ENCODE results near the gene FBXO40. TPM values are rescaled to one million over a fixed set of nuclear protein-coding genes. Genes with fewer than 3 reads are reported as not detected.

The FBXO40 gene
- total RNA-seq, 4 donors from 2014 or later = not detected

- no peaks in the 10 kb centered on the region for H3K4me1 ChIP-seq
- WGBS = 77% methylated on average over 4 of the region's 4 CpGs
- no peak overlapping the region for H3K4me3 ChIP-seq
- DNase-seq (ENCODE audit: extremely low spot score) = no peak
- intact Hi-C loops (cut with DNase I) = no loop called here
- no peak for TF ChIP-seq CTCF (IDR thresholded peaks at IDR 0.05)
- TF ChIP-seq EP300 (IDR thresholded peaks at IDR 0.05) = no peak
- TF ChIP-seq POLR2A (IDR thresholded peaks at IDR 0.05; ENCODE audit: low read depth) = no peak
- TF ChIP-seq POLR2AphosphoS5 (IDR thresholded peaks at IDR 0.05) = no peak
- peak overlapping the region in 1 of 4 donors; percentile 9 for H3K27ac ChIP-seq (replicated peaks in 1 of 4)
- H3K27me3 ChIP-seq = no peaks in the 10 kb centered on the region
- H3K36me3 ChIP-seq = peaks cover 56 to 100% (median 71%) of the 10 kb centered on the region in 4 donors
- no peaks in the 10 kb centered on the region for H3K9me3 ChIP-seq
Measured at GRCh38 chr3:121667333-121667732, 74.2 kb downstream of the FBXO40 start.

- no peak for DNase-seq (ENCODE audit: extremely low spot score)
- no peaks in the 10 kb centered on the region for H3K9me3 ChIP-seq
- intact Hi-C loops (cut with DNase I) = no loop called here
- no peaks in the 10 kb centered on the region for H3K4me1 ChIP-seq
- peaks cover 48 to 100% (median 74%) of the 10 kb centered on the region in 4 donors for H3K36me3 ChIP-seq
- no peak overlapping the region for H3K27ac ChIP-seq (replicated peaks in 1 of 4)
- no peak for TF ChIP-seq EP300 (IDR thresholded peaks at IDR 0.05)
- no peaks in the 10 kb centered on the region for H3K27me3 ChIP-seq
- H3K4me3 ChIP-seq = no peak overlapping the region
Measured at GRCh38 chr3:121670676-121671075, 77.5 kb downstream of the FBXO40 start.

GRCh38 chr3:121677141-121677540 lies 84.0 kb downstream of the FBXO40 start:
- Histone ChIP-seq H3K27me3 (no peaks in the 10 kb centered on the region), H3K4me1 (peaks cover 0 to 13% (median 9%) of the 10 kb centered on the region in 4 donors), H3K4me3 (no peak overlapping the region), H3K9me3 (no peaks in the 10 kb centered on the region), H3K36me3 (peaks cover 47 to 93% (median 74%) of the 10 kb centered on the region in 4 donors), H3K27ac (replicated peaks in 1 of 4) (no peak overlapping the region)
- DNase-seq (ENCODE audit: extremely low spot score) = no peak
- 94% methylated on average over 2 of the region's 2 CpGs for WGBS
- intact Hi-C loops (cut with DNase I) = no loop called here
- TF ChIP-seq EP300 (IDR thresholded peaks at IDR 0.05) (no peak), POLR2A (IDR thresholded peaks at IDR 0.05; ENCODE audit: low read depth) (no peak), CTCF (IDR thresholded peaks at IDR 0.05) (no peak), POLR2AphosphoS5 (IDR thresholded peaks at IDR 0.05) (no peak)

Small RNA genes lying within 50 kb of the gene (small RNA-seq; reads per million reads assigned to genes)
- gene RNU4-62P = 0 reads per million in 3 donors

Other genes starting within 250 kb of the FBXO40 start
- under 1 TPM; under 0.01 to 0.40 (median 0.15) TPM for gene POLQ, start 47.4 kb upstream of the FBXO40 start, total RNA-seq
- gene ARGFX, start 25.4 kb upstream of the FBXO40 start, total RNA-seq = not detected
- gene HCLS1, start 67.5 kb downstream of the FBXO40 start, total RNA-seq = 10 to 100 TPM; 20.5 to 71.7 (median 35.5) TPM
- gene GOLGB1, start 156.4 kb downstream of the FBXO40 start, total RNA-seq = 10 to 100 TPM; 55.7 to 73.9 (median 69.3) TPM
- gene IQCB1, start 241.7 kb downstream of the FBXO40 start, total RNA-seq = 10 to 100 TPM; 10.4 to 15.6 (median 11.7) TPM
- gene EAF2, start 241.8 kb downstream of the FBXO40 start, total RNA-seq = 1 to 10 TPM; 2.1 to 3.6 (median 2.9) TPM